CD14-positive monocyte (primary cell): Measurements from ENCODE around the gene RNF217. TPM values are rescaled to one million over a fixed set of nuclear protein-coding genes. Genes with fewer than 3 reads are reported as not detected.

ENCODE experiments used
- DNase-seq, 3 donors: peaks; one replicate each; pipeline ENCODE4 v3.0.0-alpha.2; 2011 to 2022
- H2AFZ ChIP-seq: 2 replicates; pipeline ENCODE4 v1.6.0; 2012; ENCODE audit warnings: mild to moderate bottlenecking, low read depth, low read length, inconsistent platforms; ENCODE audit not compliant: insufficient read depth, poor library complexity, severe bottlenecking
- H3K27ac ChIP-seq, 2 donors: 1 replicate in 1 of 2; 2 replicates in 1 of 2; pipeline ENCODE4 v1.5.1; 2012 to 2013; ENCODE audit warnings: low read length in 2 of 2, control low read depth in 1 of 2, inconsistent platforms in 1 of 2, low read depth in 1 of 2, mild to moderate bottlenecking in 1 of 2
- H3K27me3 ChIP-seq, 2 donors: one replicate each; pipeline versions ENCODE4 v1.6.0 to v1.6.1; 2011 to 2013; ENCODE audit warnings: low read length in 2 of 2; ENCODE audit not compliant: control insufficient read depth in 2 of 2, insufficient read depth in 2 of 2
- H3K36me3 ChIP-seq, 2 donors: replicated peaks in 1 of 2; 1 replicate in 1 of 2; 2 replicates in 1 of 2; pipeline versions ENCODE4 v1.5.1 to v1.6.1; 2012 to 2013; ENCODE audit warnings: low read length in 2 of 2, control low read depth in 1 of 2, inconsistent platforms in 1 of 2, mild to moderate bottlenecking in 1 of 2; ENCODE audit not compliant: insufficient read depth in 2 of 2, control insufficient read depth in 1 of 2
- H3K4me1 ChIP-seq, 2 donors: 1 replicate in 1 of 2; 2 replicates in 1 of 2; pipeline versions ENCODE4 v1.5.1 to v1.6.1; 2012 to 2013; ENCODE audit warnings: low read length in 2 of 2, control low read depth in 1 of 2, inconsistent platforms in 1 of 2, mild to moderate bottlenecking in 1 of 2, moderate library complexity in 1 of 2; ENCODE audit not compliant: insufficient read depth in 2 of 2, control insufficient read depth in 1 of 2
- H3K4me2 ChIP-seq: replicated peaks from 2 replicates; pipeline ENCODE3; 2012; ENCODE audit warnings: low read length, moderate library complexity, mild to moderate bottlenecking; ENCODE audit not compliant: poor library complexity, severe bottlenecking; ENCODE audit errors: extremely low read depth
- H3K4me3 ChIP-seq, 3 experiments: fragments of 200-600 bp in 1 of 3; sonication (generic) in 1 of 3; replicated peaks in 1 of 3; 1 replicate in 2 of 3; 2 replicates in 1 of 3; pipeline ENCODE4 v1.5.1; 2011 to 2013; ENCODE audit warnings: low read length in 3 of 3, mild to moderate bottlenecking in 3 of 3, control low read depth in 2 of 3, low read depth in 2 of 3, inconsistent platforms in 1 of 3, moderate library complexity in 1 of 3
- H3K79me2 ChIP-seq: 2 replicates; pipeline ENCODE4 v1.6.0; 2012; ENCODE audit warnings: mild to moderate bottlenecking, control low read depth, inconsistent platforms, low read length, moderate library complexity; ENCODE audit not compliant: insufficient read depth
- H3K9ac ChIP-seq: 2 replicates; pipeline ENCODE4 v1.6.0; 2017; ENCODE audit warnings: low read length, mild to moderate bottlenecking; ENCODE audit not compliant: insufficient read depth, poor library complexity, severe bottlenecking
- H3K9me3 ChIP-seq, 2 donors: replicated peaks in 1 of 2; 1 replicate in 1 of 2; 2 replicates in 1 of 2; pipeline versions ENCODE4 v1.5.1 to v1.6.1; 2012 to 2013; ENCODE audit warnings: low read length in 2 of 2, control low read depth in 1 of 2; ENCODE audit not compliant: control insufficient read depth in 1 of 2, insufficient read depth in 1 of 2
- H4K20me1 ChIP-seq: 2 replicates; pipeline ENCODE4 v1.6.0; 2012; ENCODE audit warnings: mild to moderate bottlenecking, low read length, control low read depth, moderate library complexity; ENCODE audit not compliant: insufficient read depth
- H3K27ac Mint-ChIP-seq, 7 donors: one replicate each; pipeline ENCODE4 v1.8.0; 2020; ENCODE audit warnings: mild to moderate bottlenecking in 7 of 7, mixed read lengths in 7 of 7, moderate library complexity in 6 of 7, inconsistent platforms in 2 of 7
- H3K27me3 Mint-ChIP-seq, 3 donors: one replicate each; pipeline ENCODE4 v1.8.0; 2021 to 2022; ENCODE audit warnings: low read depth in 3 of 3, mild to moderate bottlenecking in 3 of 3, mixed read lengths in 3 of 3, moderate library complexity in 3 of 3, inconsistent platforms in 1 of 3
- H3K36me3 Mint-ChIP-seq, 2 donors: one replicate each; pipeline ENCODE4 v1.8.0; 2020; ENCODE audit warnings: mixed read lengths in 2 of 2, inconsistent platforms in 1 of 2, mild to moderate bottlenecking in 1 of 2
- H3K4me1 Mint-ChIP-seq: one replicate; pipeline ENCODE4 v1.8.0; 2020; ENCODE audit warnings: mild to moderate bottlenecking, mixed read lengths
- H3K4me3 Mint-ChIP-seq, 2 donors: one replicate each; pipeline ENCODE4 v1.8.0; 2020; ENCODE audit warnings: mild to moderate bottlenecking in 2 of 2, mixed read lengths in 2 of 2, moderate library complexity in 1 of 2
- H3K9me3 Mint-ChIP-seq, 7 donors: one replicate each; pipeline ENCODE4 v1.8.0; 2020 to 2022; ENCODE audit warnings: mixed read lengths in 7 of 7, mild to moderate bottlenecking in 6 of 7, moderate library complexity in 6 of 7, inconsistent platforms in 2 of 7
- CTCF ChIP-seq: fragments of 200-600 bp; IDR thresholded peaks from one replicate; pipeline ENCODE4 v1.8.0; 2022; ENCODE audit warnings: antibody characterized with exemption, mild to moderate bottlenecking
- intact Hi-C, 2 donors: fragments of 100-400 bp; cut with micrococcal nuclease; formaldehyde crosslinking; loops; one replicate each; pipeline versions ENCODE4 v1.15.0 to v1.15.1; 2023
- polyA plus RNA-seq, 3 donors: library from polyadenylated mRNA; depleted of rRNA in 1 of 3; unstranded in 2 of 3; stranded (reverse) in 1 of 3; fragments of 300-500 nt in 2 of 3; fragments of >200 nt in 1 of 3; fragmentation: Illumina TruSeq in 2 of 3; gene quantifications; 1 replicate in 2 of 3; 2 replicates in 1 of 3; pipeline ENCODE4 v1.2.3, GENCODE V29; 2012 to 2021

Gene RNF217
- polyA plus RNA-seq, 3 donors: 2.2 to 11.6 (median 3.3) TPM

- Histone ChIP-seq H3K9me3 (peaks cover 0 to 9% of the 10 kb centered on the region in 2 donors), H4K20me1 (no peaks in the 10 kb centered on the region), H2AFZ (no peak overlapping the region), H3K4me1 (no peaks in the 10 kb centered on the region), H3K4me2 (no peak overlapping the region), H3K4me3 (no peak overlapping the region), H3K36me3 (no peaks in the 10 kb centered on the region), H3K27me3 (no peaks in the 10 kb centered on the region), H3K79me2 (no peaks in the 10 kb centered on the region), H3K27ac (no peak overlapping the region), H3K9ac (no peak overlapping the region)
- Mint-ChIP-seq H3K9me3 (peaks cover 0 to 9% (median 6%) of the 10 kb centered on the region in 7 donors), H3K4me3 (no peak overlapping the region), H3K4me1 (no peaks in the 10 kb centered on the region), H3K27me3 (peaks cover 0 to 2% (median under 1%) of the 10 kb centered on the region in 3 donors), H3K36me3 (no peaks in the 10 kb centered on the region), H3K27ac (no peak overlapping the region)
- no peak for DNase-seq
- intact Hi-C loops: no loop called here
- no peak for TF ChIP-seq CTCF
Observed at GRCh38 chr6:125140808-125141207, 178.6 kb downstream of the RNF217 start.

Other genes starting within 250 kb of the RNF217 start
- not detected for gene TPD52L1, start 191.3 kb downstream of the RNF217 start, polyA plus RNA-seq